ENCODE data around the gene TGFBR3L.

DNA sequence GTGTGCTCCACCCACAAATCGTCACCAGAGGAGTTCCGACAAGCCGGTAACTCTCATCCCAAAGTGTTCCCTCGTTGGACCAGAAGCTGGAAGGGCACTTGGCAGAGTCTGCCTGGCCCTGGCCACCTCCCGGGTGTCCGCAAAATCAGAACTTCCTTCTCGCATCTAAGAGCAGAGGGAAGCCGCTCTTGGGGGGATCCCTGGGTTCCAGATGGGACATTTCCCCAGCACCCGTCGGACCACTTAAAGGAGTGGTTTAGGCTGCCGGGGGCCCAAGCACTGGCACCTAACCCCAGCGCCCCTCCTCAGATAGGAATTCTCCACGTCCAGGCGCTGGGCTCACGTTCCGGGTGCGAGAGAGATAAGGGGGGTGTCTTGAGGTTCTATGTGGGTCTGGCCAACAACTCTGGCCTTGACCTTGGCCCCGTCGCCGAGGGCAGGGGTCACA, 11.8 kb upstream of the TGFBR3L start:
- TF ChIP-seq HNF1B (CRISPR knock-in tag; IDR thresholded peaks at IDR 0.05) (no peak), ZNF274 (CRISPR knock-in tag; IDR thresholded peaks at IDR 0.05) (no peak), FOXA1 (IDR thresholded peaks at IDR 0.05) (no peak), FOXA1 (CRISPR knock-in tag; IDR thresholded peaks at IDR 0.05) (no peak), XBP1 (CRISPR knock-in tag; IDR thresholded peaks at IDR 0.05) (no peak), AHDC1 (CRISPR knock-in tag; IDR thresholded peaks at IDR 0.05; ENCODE audit: borderline replicate concordance) (no peak), NFIC (IDR thresholded peaks at IDR 0.05; ENCODE audit: low read length) (no peak), PRDM15 (CRISPR knock-in tag; IDR thresholded peaks at IDR 0.05) (no peak), MTA1 (CRISPR knock-in tag; IDR thresholded peaks at IDR 0.05; ENCODE audit: borderline replicate concordance) (0 out of 2 replicates have a peak, but pooled peaks have one; percentile 29), POLR2A (IDR thresholded peaks at IDR 0.05; ENCODE audit: insufficient read depth in 1 of 2, low read depth in 2 of 2, low read length in 2 of 2) (no peak), RAD21 (CRISPR knock-in tag; IDR thresholded peaks at IDR 0.05) (no peak), TAF15 (IDR thresholded peaks at IDR 0.05; ENCODE audit: low read depth, low read length, poor library complexity, severe bottlenecking) (no peak)
- TF ChIP-seq, protein P1, sequence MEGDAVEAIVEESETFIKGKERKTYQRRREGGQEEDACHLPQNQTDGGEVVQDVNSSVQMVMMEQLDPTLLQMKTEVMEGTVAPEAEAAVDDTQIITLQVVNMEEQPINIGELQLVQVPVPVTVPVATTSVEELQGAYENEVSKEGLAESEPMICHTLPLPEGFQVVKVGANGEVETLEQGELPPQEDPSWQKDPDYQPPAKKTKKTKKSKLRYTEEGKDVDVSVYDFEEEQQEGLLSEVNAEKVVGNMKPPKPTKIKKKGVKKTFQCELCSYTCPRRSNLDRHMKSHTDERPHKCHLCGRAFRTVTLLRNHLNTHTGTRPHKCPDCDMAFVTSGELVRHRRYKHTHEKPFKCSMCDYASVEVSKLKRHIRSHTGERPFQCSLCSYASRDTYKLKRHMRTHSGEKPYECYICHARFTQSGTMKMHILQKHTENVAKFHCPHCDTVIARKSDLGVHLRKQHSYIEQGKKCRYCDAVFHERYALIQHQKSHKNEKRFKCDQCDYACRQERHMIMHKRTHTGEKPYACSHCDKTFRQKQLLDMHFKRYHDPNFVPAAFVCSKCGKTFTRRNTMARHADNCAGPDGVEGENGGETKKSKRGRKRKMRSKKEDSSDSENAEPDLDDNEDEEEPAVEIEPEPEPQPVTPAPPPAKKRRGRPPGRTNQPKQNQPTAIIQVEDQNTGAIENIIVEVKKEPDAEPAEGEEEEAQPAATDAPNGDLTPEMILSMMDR (CRISPR knock-in tag; IDR thresholded peaks at IDR 0.05) = no peak
- TF ChIP-seq, protein P2, sequence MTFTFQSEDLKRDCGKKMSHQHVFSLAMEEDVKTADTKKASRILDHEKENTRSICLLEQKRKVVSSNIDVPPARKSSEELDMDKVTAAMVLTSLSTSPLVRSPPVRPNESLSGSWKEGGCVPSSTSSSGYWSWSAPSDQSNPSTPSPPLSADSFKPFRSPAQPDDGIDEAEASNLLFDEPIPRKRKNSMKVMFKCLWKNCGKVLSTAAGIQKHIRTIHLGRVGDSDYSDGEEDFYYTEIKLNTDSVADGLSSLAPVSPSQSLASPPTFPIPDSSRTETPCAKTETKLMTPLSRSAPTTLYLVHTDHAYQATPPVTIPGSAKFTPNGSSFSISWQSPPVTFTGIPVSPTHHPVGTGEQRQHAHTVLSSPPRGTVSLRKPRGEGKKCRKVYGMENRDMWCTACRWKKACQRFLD (CRISPR knock-in tag; IDR thresholded peaks at IDR 0.05; ENCODE audit: borderline replicate concordance) = no peak
- TF ChIP-seq, protein P3, sequence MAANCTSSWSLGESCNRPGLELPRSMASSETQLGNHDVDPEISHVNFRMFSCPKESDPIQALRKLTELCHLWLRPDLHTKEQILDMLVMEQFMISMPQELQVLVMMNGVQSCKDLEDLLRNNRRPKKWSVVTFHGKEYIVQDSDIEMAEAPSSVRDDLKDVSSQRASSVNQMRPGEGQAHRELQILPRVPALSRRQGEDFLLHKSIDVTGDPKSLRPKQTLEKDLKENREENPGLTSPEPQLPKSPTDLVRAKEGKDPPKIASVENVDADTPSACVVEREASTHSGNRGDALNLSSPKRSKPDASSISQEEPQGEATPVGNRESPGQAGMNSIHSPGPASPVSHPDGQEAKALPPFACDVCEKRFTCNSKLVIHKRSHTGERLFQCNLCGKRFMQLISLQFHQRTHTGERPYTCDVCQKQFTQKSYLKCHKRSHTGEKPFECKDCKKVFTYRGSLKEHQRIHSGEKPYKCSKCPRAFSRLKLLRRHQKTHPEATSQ (CRISPR knock-in tag; IDR thresholded peaks at IDR 0.05; ENCODE audit: borderline replicate concordance) = no peak

Measured in HepG2 (cell line).